ENCODE measurements around the gene SGCD.

The SGCD gene

GRCh38 chr5:156753846-156754245 lies 426.9 kb downstream of the SGCD start:
- TF ChIP-seq PAX5 (IDR thresholded peaks at IDR 0.05; ENCODE audit: insufficient read depth, low read length, severe bottlenecking) (no peak), TAF1 (IDR thresholded peaks at IDR 0.05; ENCODE audit: low read depth, low read length) (no peak), POU2F2 (IDR thresholded peaks at IDR 0.05; ENCODE audit: low read depth, low read length) (no peak), POLR2AphosphoS5 (IDR thresholded peaks at IDR 0.05; ENCODE audit: low read depth, low read length) (no peak), SPI1 (IDR thresholded peaks at IDR 0.05; ENCODE audit: low read depth, low read length) (no peak), POLR2A (IDR thresholded peaks at IDR 0.05; ENCODE audit: low read depth, low read length) (no peak)
- no peak for DNase-seq (ENCODE audit: insufficient read length, low spot score)
- FAIRE-seq = no peak

- DNase-seq (ENCODE audit: insufficient read length, low spot score) = no peak
- no peak for FAIRE-seq
- TF ChIP-seq POLR2AphosphoS5 (IDR thresholded peaks at IDR 0.05; ENCODE audit: low read depth, low read length) (no peak), POLR2A (IDR thresholded peaks at IDR 0.05; ENCODE audit: low read depth, low read length) (no peak), PAX5 (IDR thresholded peaks at IDR 0.05; ENCODE audit: insufficient read depth, low read length, severe bottlenecking) (no peak), SPI1 (IDR thresholded peaks at IDR 0.05; ENCODE audit: low read depth, low read length) (no peak), TAF1 (IDR thresholded peaks at IDR 0.05; ENCODE audit: low read depth, low read length) (no peak), POU2F2 (IDR thresholded peaks at IDR 0.05; ENCODE audit: low read depth, low read length) (no peak)
These were observed 428.6 kb downstream of the SGCD start for GRCh38 chr5:156755421-156756087.

GRCh38 chr5:156758011-156758791 lies 431.2 kb downstream of the SGCD start:
- TF ChIP-seq POU2F2 (IDR thresholded peaks at IDR 0.05; ENCODE audit: low read depth, low read length) (no peak), SPI1 (IDR thresholded peaks at IDR 0.05; ENCODE audit: low read depth, low read length) (no peak), PAX5 (IDR thresholded peaks at IDR 0.05; ENCODE audit: insufficient read depth, low read length, severe bottlenecking) (no peak), POLR2AphosphoS5 (IDR thresholded peaks at IDR 0.05; ENCODE audit: low read depth, low read length) (no peak), TAF1 (IDR thresholded peaks at IDR 0.05; ENCODE audit: low read depth, low read length) (no peak)
- no peak for DNase-seq (ENCODE audit: insufficient read length, low spot score)
- FAIRE-seq = no peak

GRCh38 chr5:156759156-156759555 lies 432.2 kb downstream of the SGCD start:
- FAIRE-seq (no peak), DNase-seq (ENCODE audit: insufficient read length, low spot score) (no peak)
- TF ChIP-seq SPI1 (IDR thresholded peaks at IDR 0.05; ENCODE audit: low read depth, low read length) (no peak), POU2F2 (IDR thresholded peaks at IDR 0.05; ENCODE audit: low read depth, low read length) (no peak), TAF1 (IDR thresholded peaks at IDR 0.05; ENCODE audit: low read depth, low read length) (no peak), POLR2AphosphoS5 (IDR thresholded peaks at IDR 0.05; ENCODE audit: low read depth, low read length) (no peak)

DNA sequence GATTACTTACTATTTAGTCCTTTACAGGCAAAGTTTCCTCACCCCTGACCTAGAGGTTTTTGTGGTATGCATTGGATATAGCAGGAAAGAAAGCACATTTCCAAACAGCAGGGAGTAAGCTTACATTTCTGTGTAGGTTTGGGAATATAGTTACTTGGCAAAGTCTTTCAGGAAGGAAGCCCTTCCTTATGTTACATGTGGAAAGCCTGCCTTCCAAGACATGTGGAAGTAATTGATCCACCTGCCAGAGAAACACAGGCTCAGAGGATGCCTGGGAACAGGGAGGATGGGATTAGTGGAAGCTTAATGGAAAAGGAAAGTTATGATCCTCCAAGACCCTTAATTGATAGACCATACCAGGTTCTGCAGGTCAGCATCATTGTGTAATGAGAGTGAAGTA lies 435.8 kb downstream of the SGCD start:
- TF ChIP-seq POLR2AphosphoS5 (IDR thresholded peaks at IDR 0.05; ENCODE audit: low read depth, low read length) = no peak
- no peak for TF ChIP-seq POU2F2 (IDR thresholded peaks at IDR 0.05; ENCODE audit: low read depth, low read length)
- TF ChIP-seq POLR2A (IDR thresholded peaks at IDR 0.05; ENCODE audit: low read depth, low read length) = no peak
- no peak for TF ChIP-seq TAF1 (IDR thresholded peaks at IDR 0.05; ENCODE audit: low read depth, low read length)
- TF ChIP-seq PAX5 (IDR thresholded peaks at IDR 0.05; ENCODE audit: insufficient read depth, low read length, severe bottlenecking) = no peak
- TF ChIP-seq SPI1 (IDR thresholded peaks at IDR 0.05; ENCODE audit: low read depth, low read length) = no peak
- no peak for DNase-seq (ENCODE audit: insufficient read length, low spot score)
- no peak for FAIRE-seq

DNA sequence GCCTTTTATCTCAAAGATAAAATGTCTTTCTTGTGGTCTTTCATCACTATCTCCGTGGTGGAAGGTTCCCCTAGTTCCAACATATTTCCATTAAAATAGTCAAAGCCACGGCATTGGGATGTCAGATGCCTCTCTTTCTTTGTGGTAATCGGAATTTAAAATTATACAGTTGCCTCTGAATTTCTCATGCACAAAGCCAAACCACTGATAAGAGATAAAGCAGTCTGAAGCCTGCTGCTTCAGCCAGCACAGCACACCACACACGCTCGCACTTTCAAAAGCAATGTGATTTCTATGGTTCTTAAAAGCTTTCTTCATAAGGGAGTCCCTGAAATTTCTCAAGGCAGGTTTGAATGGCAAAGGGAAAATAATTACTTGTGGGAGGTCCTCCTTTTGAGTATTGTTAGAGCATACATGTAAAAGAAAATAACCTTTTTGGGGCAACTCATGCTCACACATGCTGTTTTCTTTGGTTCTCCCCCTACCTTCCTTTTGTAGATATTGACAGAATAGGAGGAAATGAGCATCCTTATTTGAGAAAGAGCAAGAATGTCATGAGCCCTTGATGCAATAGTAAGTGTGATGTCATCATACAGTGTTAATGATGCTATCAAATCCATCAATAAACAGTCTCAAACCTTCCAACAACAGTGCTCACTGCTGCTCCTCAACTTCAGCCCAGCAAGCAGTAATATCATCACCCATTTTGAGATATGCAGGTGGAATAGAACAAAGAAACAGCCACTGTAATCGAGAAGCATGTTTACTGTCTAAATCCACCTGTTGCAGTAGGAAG lies 437.4 kb downstream of the SGCD start:
- no peak for DNase-seq (ENCODE audit: insufficient read length, low spot score)
- no peak for TF ChIP-seq POLR2A (IDR thresholded peaks at IDR 0.05; ENCODE audit: low read depth, low read length)
- no peak for TF ChIP-seq POLR2AphosphoS5 (IDR thresholded peaks at IDR 0.05; ENCODE audit: low read depth, low read length)
- TF ChIP-seq POU2F2 (IDR thresholded peaks at IDR 0.05; ENCODE audit: low read depth, low read length) = no peak
- TF ChIP-seq SPI1 (IDR thresholded peaks at IDR 0.05; ENCODE audit: low read depth, low read length) = no peak
- FAIRE-seq = no peak

DNA sequence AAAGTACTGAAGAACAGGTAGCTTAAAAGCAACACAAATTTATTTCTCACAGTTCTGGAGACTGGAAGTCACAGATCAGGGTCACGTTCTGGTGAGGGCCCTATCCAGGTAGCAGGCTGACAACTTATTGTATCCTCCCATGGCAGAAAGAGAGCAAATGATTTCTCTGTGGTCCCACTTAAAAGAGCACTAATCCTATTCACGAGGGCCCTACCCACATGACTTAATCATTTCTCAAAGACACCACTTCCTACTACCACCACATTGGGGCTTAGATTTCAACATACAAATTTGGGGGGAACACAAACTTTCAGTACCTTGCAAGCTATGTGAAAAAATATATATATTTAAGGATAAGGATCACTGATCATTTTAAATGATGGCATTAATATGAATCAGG lies 447.3 kb downstream of the SGCD start:
- no peak for TF ChIP-seq POLR2AphosphoS5 (IDR thresholded peaks at IDR 0.05; ENCODE audit: low read depth, low read length)
- TF ChIP-seq POU2F2 (IDR thresholded peaks at IDR 0.05; ENCODE audit: low read depth, low read length) = no peak
- TF ChIP-seq PAX5 (IDR thresholded peaks at IDR 0.05; ENCODE audit: insufficient read depth, low read length, severe bottlenecking) = no peak
- TF ChIP-seq SPI1 (IDR thresholded peaks at IDR 0.05; ENCODE audit: low read depth, low read length) = no peak
- TF ChIP-seq TAF1 (IDR thresholded peaks at IDR 0.05; ENCODE audit: low read depth, low read length) = no peak

GRCh38 chr5:156778139-156778706 lies 451.3 kb downstream of the SGCD start:
- FAIRE-seq (no peak), DNase-seq (ENCODE audit: insufficient read length, low spot score) (no peak)
- TF ChIP-seq SPI1 (IDR thresholded peaks at IDR 0.05; ENCODE audit: low read depth, low read length) (no peak), PAX5 (IDR thresholded peaks at IDR 0.05; ENCODE audit: insufficient read depth, low read length, severe bottlenecking) (no peak), POU2F2 (IDR thresholded peaks at IDR 0.05; ENCODE audit: low read depth, low read length) (no peak), TAF1 (IDR thresholded peaks at IDR 0.05; ENCODE audit: low read depth, low read length) (no peak)

More for the DNA sequence above, 447.3 kb downstream of the SGCD start:
- DNase-seq (ENCODE audit: insufficient read length, low spot score) (no peak), FAIRE-seq (no peak)

GRCh38 chr5:156778752-156779151 lies 451.8 kb downstream of the SGCD start:
- DNase-seq (ENCODE audit: insufficient read length, low spot score) (no peak), FAIRE-seq (no peak)
- TF ChIP-seq POU2F2 (IDR thresholded peaks at IDR 0.05; ENCODE audit: low read depth, low read length) (no peak), POLR2AphosphoS5 (IDR thresholded peaks at IDR 0.05; ENCODE audit: low read depth, low read length) (no peak), PAX5 (IDR thresholded peaks at IDR 0.05; ENCODE audit: insufficient read depth, low read length, severe bottlenecking) (no peak), TAF1 (IDR thresholded peaks at IDR 0.05; ENCODE audit: low read depth, low read length) (no peak), POLR2A (IDR thresholded peaks at IDR 0.05; ENCODE audit: low read depth, low read length) (no peak), SPI1 (IDR thresholded peaks at IDR 0.05; ENCODE audit: low read depth, low read length) (no peak)

All from GM12891 (cell line).